ENCODE results near the gene WNT11. TPM values are rescaled to one million over a fixed set of nuclear protein-coding genes. Genes with fewer than 3 reads are reported as not detected.

The WNT11 gene
- total RNA-seq, 1 experiment from 2014 or later, result not detected

DNA sequence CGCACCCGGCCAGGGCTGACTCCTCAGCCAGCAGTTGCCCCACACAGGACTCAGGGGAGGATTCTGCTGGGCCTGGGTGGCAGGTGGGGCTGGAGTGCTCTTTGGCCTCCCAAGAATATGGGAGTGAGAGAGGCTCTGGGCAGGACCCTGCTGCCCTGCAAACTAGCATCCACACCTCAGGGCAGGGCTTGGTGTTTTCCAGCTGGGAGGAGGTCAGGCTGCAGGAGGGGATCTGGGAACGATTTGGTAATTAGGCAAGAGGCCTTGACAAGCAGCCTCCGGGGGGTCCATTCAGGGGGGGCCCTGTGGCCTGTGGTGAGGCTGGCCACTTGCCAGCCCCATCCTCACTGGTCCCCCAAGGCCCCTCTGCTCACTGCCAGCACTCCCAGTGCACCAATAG is 35.8 kb downstream of the WNT11 start:
- CTCF ChIA-PET, result interaction anchor here (1.4 kb wide), 1 partner anchor 19 kb away, joined by 5 read pairs; no protein-coding TSS in a partner anchor
- no TSS peak for BruUV-seq (replicated peaks)

DNA sequence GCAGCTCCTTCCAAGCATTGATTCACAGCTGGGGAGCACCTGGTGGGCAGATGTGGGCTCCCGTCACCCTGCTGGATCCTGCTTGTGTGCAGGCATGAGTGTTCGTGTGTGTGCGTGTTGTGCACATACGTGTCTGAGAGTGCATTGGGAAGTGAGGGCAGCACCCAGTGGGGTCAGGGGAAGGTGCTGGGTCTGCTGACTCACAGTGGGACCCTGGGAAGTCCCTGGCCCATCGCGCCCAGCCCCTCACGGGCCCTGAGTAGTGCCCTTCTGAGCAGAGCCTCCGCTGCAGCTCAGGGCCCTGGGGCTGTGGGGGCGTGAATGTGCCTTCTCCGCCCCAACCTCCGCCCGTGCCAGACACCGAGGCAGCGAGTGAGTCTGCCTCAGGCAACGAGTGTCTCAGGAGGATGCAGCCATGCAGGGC is 36.8 kb downstream of the WNT11 start:
- H3K27me3 Mint-ChIP-seq (ENCODE audit: insufficient read depth, unreplicated experiment), result peaks cover 9% of the 10 kb centered on the region
- no peak overlapping the region for H3K4me3 Mint-ChIP-seq (ENCODE audit: unreplicated experiment)
- no peaks in the 10 kb centered on the region for H3K36me3 Mint-ChIP-seq (ENCODE audit: insufficient read depth, unreplicated experiment)
- H3K27ac Mint-ChIP-seq (ENCODE audit: low read depth, unreplicated experiment), result no peak overlapping the region
- ChIA-PET POLR2A (no interaction called here), CTCF (interaction anchor here (0.8 kb wide), 1 partner anchor 272 kb away, joined by 3 read pairs; no protein-coding TSS in a partner anchor)
- TF ChIP-seq, protein P1, sequence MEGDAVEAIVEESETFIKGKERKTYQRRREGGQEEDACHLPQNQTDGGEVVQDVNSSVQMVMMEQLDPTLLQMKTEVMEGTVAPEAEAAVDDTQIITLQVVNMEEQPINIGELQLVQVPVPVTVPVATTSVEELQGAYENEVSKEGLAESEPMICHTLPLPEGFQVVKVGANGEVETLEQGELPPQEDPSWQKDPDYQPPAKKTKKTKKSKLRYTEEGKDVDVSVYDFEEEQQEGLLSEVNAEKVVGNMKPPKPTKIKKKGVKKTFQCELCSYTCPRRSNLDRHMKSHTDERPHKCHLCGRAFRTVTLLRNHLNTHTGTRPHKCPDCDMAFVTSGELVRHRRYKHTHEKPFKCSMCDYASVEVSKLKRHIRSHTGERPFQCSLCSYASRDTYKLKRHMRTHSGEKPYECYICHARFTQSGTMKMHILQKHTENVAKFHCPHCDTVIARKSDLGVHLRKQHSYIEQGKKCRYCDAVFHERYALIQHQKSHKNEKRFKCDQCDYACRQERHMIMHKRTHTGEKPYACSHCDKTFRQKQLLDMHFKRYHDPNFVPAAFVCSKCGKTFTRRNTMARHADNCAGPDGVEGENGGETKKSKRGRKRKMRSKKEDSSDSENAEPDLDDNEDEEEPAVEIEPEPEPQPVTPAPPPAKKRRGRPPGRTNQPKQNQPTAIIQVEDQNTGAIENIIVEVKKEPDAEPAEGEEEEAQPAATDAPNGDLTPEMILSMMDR (IDR thresholded peaks at IDR 0.05; ENCODE audit: unreplicated experiment), result no peak
- intact Hi-C loops (cut with micrococcal nuclease), result no loop called here
- H3K4me1 Mint-ChIP-seq (ENCODE audit: insufficient read depth, unreplicated experiment), result no peaks in the 10 kb centered on the region
- no peaks in the 10 kb centered on the region for H3K9me3 Mint-ChIP-seq (ENCODE audit: unreplicated experiment)
- no TSS peak for BruUV-seq (replicated peaks)
- no peak for DNase-seq (ENCODE audit: unreplicated experiment)

More for the DNA sequence above, 35.8 kb downstream of the WNT11 start:
- POLR2A ChIA-PET, result no interaction called here
- Mint-ChIP-seq H3K36me3 (ENCODE audit: insufficient read depth, unreplicated experiment) (no peaks in the 10 kb centered on the region), H3K4me3 (ENCODE audit: unreplicated experiment) (no peak overlapping the region), H3K27ac (ENCODE audit: low read depth, unreplicated experiment) (no peak overlapping the region), H3K4me1 (ENCODE audit: insufficient read depth, unreplicated experiment) (no peaks in the 10 kb centered on the region), H3K27me3 (ENCODE audit: insufficient read depth, unreplicated experiment) (peaks cover 9% of the 10 kb centered on the region), H3K9me3 (ENCODE audit: unreplicated experiment) (no peaks in the 10 kb centered on the region)
- DNase-seq (ENCODE audit: unreplicated experiment), result no peak
- TF ChIP-seq, protein P1 (IDR thresholded peaks at IDR 0.05; ENCODE audit: unreplicated experiment), result no peak
- intact Hi-C loops (cut with micrococcal nuclease), result loop anchor here (2.0 kb wide), 1 partner anchor 28 kb away; no protein-coding TSS in a partner anchor

DNA sequence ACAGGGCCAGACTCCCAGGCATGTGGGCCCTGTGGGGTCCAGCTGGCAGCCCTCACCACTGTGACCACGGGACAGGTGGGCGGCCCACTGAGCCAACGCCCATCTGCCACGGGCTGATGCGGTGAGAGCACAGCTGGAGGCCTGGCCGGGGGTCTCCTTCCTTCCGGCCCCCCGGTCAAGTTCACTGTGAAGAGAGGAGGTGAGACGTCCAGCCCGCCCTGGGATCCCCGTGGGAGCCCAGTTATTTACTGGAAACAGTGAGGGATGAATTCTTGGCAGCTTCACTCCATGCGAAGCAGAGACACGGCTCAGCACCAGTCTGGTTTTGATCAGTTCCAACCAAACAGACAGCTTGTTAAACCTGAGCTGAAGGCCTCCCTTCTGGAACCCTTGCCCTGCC is 38.7 kb downstream of the WNT11 start:
- intact Hi-C loops (cut with micrococcal nuclease), result no loop called here
- TF ChIP-seq, protein P1 (IDR thresholded peaks at IDR 0.05; ENCODE audit: unreplicated experiment), result no peak
- no peaks in the 10 kb centered on the region for H3K9me3 Mint-ChIP-seq (ENCODE audit: unreplicated experiment)
- H3K4me3 Mint-ChIP-seq (ENCODE audit: unreplicated experiment), result no peak overlapping the region
- H3K27me3 Mint-ChIP-seq (ENCODE audit: insufficient read depth, unreplicated experiment), result peaks cover 9% of the 10 kb centered on the region
- DNase-seq (ENCODE audit: unreplicated experiment), result no peak
- ChIA-PET POLR2A (no interaction called here), CTCF (interaction anchor here (0.7 kb wide), 1 partner anchor 605 kb away, joined by 5 read pairs; no protein-coding TSS in a partner anchor)
- H3K4me1 Mint-ChIP-seq (ENCODE audit: insufficient read depth, unreplicated experiment), result no peaks in the 10 kb centered on the region
- BruUV-seq (replicated peaks), result no TSS peak
- H3K36me3 Mint-ChIP-seq (ENCODE audit: insufficient read depth, unreplicated experiment), result no peaks in the 10 kb centered on the region
- no peak overlapping the region for H3K27ac Mint-ChIP-seq (ENCODE audit: low read depth, unreplicated experiment)

DNA sequence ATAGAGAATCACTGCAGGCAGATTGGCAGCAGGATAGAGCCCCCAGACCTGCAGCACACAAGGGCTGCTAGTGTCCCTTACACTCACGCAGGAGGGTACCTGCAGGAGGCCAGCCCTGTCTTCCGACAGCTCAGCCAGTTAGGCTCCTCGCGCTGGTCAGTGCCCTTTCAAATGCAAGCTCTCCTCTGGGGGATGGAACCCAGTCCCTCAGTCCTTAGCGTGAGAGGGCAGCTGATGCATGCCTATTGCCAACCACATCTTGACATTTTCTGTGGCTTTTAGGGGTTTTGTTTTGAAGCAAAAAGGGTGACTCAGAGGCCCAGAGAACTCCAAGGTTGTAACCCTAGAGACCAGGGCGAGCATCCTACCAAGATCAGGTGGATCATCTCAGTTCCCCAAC is 40.0 kb downstream of the WNT11 start:
- no TSS peak for BruUV-seq (replicated peaks)
- intact Hi-C loops (cut with micrococcal nuclease), result no loop called here
- CTCF ChIA-PET, result interaction anchor here (0.6 kb wide), 1 partner anchor 212 kb away, joined by 3 read pairs; no protein-coding TSS in a partner anchor
- TF ChIP-seq, protein P1 (IDR thresholded peaks at IDR 0.05; ENCODE audit: unreplicated experiment), result no peak
- Mint-ChIP-seq H3K27me3 (ENCODE audit: insufficient read depth, unreplicated experiment) (peaks cover 9% of the 10 kb centered on the region), H3K27ac (ENCODE audit: low read depth, unreplicated experiment) (no peak overlapping the region), H3K36me3 (ENCODE audit: insufficient read depth, unreplicated experiment) (peaks cover 5% of the 10 kb centered on the region), H3K9me3 (ENCODE audit: unreplicated experiment) (no peaks in the 10 kb centered on the region), H3K4me1 (ENCODE audit: insufficient read depth, unreplicated experiment) (no peaks in the 10 kb centered on the region), H3K4me3 (ENCODE audit: unreplicated experiment) (no peak overlapping the region)
- POLR2A ChIA-PET, result no interaction called here
- no peak for DNase-seq (ENCODE audit: unreplicated experiment)
